ENCODE measurements around the gene CELF2. TPM values are rescaled to one million over a fixed set of nuclear protein-coding genes. Genes with fewer than 3 reads are reported as not detected.

Gene CELF2
- total RNA-seq, 1 donor from 2014 or later = 31.8 TPM

DNA sequence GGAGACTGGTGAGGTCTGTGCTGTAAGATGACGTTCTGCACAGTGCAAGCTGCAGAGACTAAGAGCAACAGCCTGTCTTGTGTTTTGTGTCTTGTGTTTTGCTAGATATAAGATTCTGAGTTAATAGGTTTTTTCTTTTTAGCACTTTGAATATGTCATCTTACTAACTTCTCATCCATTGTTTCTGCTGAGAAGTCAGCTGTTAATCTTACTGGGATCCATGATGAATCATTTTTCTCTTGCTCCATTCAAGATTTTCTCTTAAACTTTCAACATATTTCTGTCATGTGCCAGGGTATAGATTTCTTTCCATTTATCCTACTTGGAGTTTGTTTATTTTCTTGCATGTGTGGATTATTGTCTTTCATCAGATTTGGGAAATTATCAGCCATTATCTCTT lies 290.3 kb downstream of the CELF2 start:
- Histone ChIP-seq H3K4me1 (ENCODE audit: control insufficient read depth in 3 of 3, insufficient read depth in 3 of 3, low read length in 3 of 3) (no peaks in the 10 kb centered on the region), H3K27ac (ENCODE audit: low read depth, low read length) (no peak overlapping the region), H3K9me3 (ENCODE audit: control insufficient read depth in 3 of 3, low read length in 3 of 3) (peaks cover 2 to 5% (median 3%) of the 10 kb centered on the region in 3 donors), H3K36me3 (ENCODE audit: control insufficient read depth in 3 of 3, insufficient read depth in 3 of 3, low read length in 3 of 3) (peaks cover 6 to 48% (median 15%) of the 10 kb centered on the region in 3 donors), H3K9ac (ENCODE audit: low read depth in 1 of 3, low read length in 3 of 3) (no peak overlapping the region), H3K4me3 (ENCODE audit: low read length in 3 of 3) (no peak overlapping the region), H3K27me3 (ENCODE audit: control insufficient read depth in 3 of 3, insufficient read depth in 3 of 3, low read length in 3 of 3) (no peaks in the 10 kb centered on the region)

DNA sequence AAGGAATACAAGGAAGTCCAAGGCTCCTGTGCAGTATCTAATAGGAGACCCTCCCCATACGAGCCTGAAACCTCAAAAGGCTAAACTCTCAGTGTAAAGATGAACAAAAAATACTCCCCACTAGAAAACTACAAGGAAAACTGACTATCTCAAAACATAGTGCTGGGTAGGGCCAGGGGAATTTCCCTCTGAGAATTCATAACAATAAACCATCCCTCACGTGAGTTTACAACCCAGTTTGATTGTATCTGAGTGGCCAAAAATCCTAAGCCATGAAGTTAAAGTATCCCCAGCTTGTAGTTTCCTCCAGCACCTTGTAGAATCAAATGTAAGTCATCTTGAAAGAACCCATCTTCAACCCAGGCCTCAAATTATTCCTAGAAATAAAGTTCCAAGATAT lies 293.4 kb downstream of the CELF2 start:
- Histone ChIP-seq H3K27ac (ENCODE audit: low read depth, low read length) (no peak overlapping the region), H3K27me3 (ENCODE audit: control insufficient read depth in 3 of 3, insufficient read depth in 3 of 3, low read length in 3 of 3) (no peaks in the 10 kb centered on the region), H3K9ac (ENCODE audit: low read depth in 1 of 3, low read length in 3 of 3) (no peak overlapping the region), H3K36me3 (ENCODE audit: control insufficient read depth in 3 of 3, insufficient read depth in 3 of 3, low read length in 3 of 3) (peaks cover 10 to 43% (median 18%) of the 10 kb centered on the region in 3 donors), H3K9me3 (ENCODE audit: control insufficient read depth in 3 of 3, low read length in 3 of 3) (peaks cover 2 to 5% (median 3%) of the 10 kb centered on the region in 3 donors), H3K4me3 (ENCODE audit: low read length in 3 of 3) (no peak overlapping the region), H3K4me1 (ENCODE audit: control insufficient read depth in 3 of 3, insufficient read depth in 3 of 3, low read length in 3 of 3) (no peaks in the 10 kb centered on the region)

DNA sequence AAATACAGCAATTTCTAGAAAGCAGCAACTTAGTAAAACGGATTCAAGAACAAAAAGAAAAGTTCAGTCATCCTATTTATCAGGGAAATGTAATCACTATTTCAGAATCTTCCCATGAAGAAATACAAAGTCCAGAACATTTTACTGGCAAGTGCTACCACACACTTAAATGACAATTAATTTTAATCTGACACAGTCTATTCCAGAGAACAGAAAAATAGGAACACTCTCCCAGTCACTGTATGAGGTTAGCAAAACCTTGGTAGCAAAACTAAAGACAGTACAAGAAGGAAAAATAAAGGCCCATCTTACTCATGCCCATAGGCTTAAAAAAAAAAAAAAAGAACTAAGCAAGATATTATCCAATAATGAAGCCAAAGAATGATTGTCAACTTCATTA lies 295.8 kb downstream of the CELF2 start:
- H3K4me1 ChIP-seq (ENCODE audit: control insufficient read depth in 3 of 3, insufficient read depth in 3 of 3, low read length in 3 of 3) = no peaks in the 10 kb centered on the region
- H3K27ac ChIP-seq (ENCODE audit: low read depth, low read length) = no peak overlapping the region
- H3K36me3 ChIP-seq (ENCODE audit: control insufficient read depth in 3 of 3, insufficient read depth in 3 of 3, low read length in 3 of 3) = peaks cover 13 to 36% (median 18%) of the 10 kb centered on the region in 3 donors
- no peaks in the 10 kb centered on the region for H3K27me3 ChIP-seq (ENCODE audit: control insufficient read depth in 3 of 3, insufficient read depth in 3 of 3, low read length in 3 of 3)
- H3K9me3 ChIP-seq (ENCODE audit: control insufficient read depth in 3 of 3, low read length in 3 of 3) = no peaks in the 10 kb centered on the region
- H3K4me3 ChIP-seq (ENCODE audit: low read length in 3 of 3) = no peak overlapping the region
- H3K9ac ChIP-seq (ENCODE audit: low read depth in 1 of 3, low read length in 3 of 3) = no peak overlapping the region

DNA sequence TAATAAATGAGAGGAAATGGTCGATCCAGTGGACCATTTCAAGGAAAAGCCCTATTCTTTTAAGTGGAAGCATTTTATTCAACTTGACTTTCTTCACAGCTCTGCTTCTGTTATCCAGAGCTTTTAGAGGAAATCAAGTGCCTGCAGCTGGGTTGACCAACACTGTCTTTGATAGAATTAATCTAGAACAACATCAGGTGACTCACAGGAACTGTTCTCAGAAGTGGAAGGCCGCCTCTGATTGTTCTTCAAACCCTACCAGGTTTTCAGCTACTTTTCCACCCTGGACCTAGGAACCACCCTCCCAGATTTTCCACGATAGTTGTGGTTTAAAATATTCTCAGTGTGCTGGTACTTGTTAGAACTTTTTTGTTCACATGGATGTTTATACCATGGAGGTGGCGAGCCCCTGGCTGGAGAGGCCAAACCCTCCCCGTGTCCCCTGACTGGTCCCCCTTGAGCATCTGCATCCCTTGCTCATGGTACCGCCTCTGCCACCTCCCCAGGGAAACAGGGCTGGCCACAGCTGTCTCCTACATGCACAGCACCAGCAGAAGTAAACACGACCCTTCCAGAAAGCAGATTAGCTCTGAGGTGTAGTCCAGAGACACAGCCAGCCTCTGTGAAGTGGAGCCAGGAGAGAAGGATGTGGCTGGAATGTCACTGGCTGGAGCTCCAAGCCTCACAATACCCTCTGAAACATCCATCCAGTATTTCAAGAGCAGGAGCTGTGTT lies 300.4 kb downstream of the CELF2 start:
- Histone ChIP-seq H3K9me3 (ENCODE audit: control insufficient read depth in 3 of 3, low read length in 3 of 3) (no peaks in the 10 kb centered on the region), H3K9ac (ENCODE audit: low read depth in 1 of 3, low read length in 3 of 3) (no peak overlapping the region), H3K36me3 (ENCODE audit: control insufficient read depth in 3 of 3, insufficient read depth in 3 of 3, low read length in 3 of 3) (peaks cover 18 to 47% (median 41%) of the 10 kb centered on the region in 3 donors), H3K27me3 (ENCODE audit: control insufficient read depth in 3 of 3, insufficient read depth in 3 of 3, low read length in 3 of 3) (no peaks in the 10 kb centered on the region), H3K27ac (ENCODE audit: low read depth, low read length) (no peak overlapping the region), H3K4me3 (ENCODE audit: low read length in 3 of 3) (no peak overlapping the region), H3K4me1 (ENCODE audit: control insufficient read depth in 3 of 3, insufficient read depth in 3 of 3, low read length in 3 of 3) (no peaks in the 10 kb centered on the region)

DNA sequence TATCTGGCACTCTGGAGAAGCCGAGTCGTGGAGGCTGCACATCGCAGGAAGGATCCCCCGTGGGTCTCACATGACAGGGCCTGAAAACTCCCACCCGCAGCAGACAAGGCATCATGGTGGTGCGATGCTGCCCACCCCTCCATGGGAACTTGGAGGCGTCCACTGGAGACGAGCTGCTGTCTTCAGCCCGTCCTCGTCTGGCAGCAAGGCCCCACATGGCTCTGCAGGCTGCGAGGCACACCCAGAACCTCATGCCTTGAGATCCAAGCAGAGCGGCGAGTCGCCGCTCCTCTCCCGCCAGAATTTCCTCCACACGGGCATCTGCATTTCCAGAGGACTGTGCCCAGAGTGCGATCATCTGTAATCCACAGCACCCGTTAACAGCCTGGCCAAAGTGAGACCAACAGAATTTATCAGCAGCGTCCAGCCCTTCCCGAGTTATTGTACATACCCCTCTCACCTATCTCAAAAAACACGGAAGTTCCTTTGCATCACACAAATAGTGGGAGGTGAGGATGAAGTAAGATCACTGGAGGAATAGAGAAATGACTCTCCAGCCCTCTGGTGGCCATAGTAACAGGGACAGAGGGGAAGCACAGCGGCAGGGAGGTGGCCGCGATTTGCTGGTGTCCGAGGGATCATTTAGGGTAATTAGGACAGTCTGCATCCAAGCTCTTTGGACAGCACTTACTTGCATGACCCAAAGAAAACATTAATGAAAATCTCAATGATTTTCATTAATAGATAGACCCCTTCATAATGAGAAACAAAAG lies 301.3 kb downstream of the CELF2 start:
- Histone ChIP-seq H3K4me1 (ENCODE audit: control insufficient read depth in 3 of 3, insufficient read depth in 3 of 3, low read length in 3 of 3) (no peaks in the 10 kb centered on the region), H3K27ac (ENCODE audit: low read depth, low read length) (no peak overlapping the region), H3K27me3 (ENCODE audit: control insufficient read depth in 3 of 3, insufficient read depth in 3 of 3, low read length in 3 of 3) (no peaks in the 10 kb centered on the region), H3K36me3 (ENCODE audit: control insufficient read depth in 3 of 3, insufficient read depth in 3 of 3, low read length in 3 of 3) (peaks cover 18 to 45% (median 41%) of the 10 kb centered on the region in 3 donors), H3K9ac (ENCODE audit: low read depth in 1 of 3, low read length in 3 of 3) (no peak overlapping the region), H3K4me3 (ENCODE audit: low read length in 3 of 3) (no peak overlapping the region), H3K9me3 (ENCODE audit: control insufficient read depth in 3 of 3, low read length in 3 of 3) (no peaks in the 10 kb centered on the region)

DNA sequence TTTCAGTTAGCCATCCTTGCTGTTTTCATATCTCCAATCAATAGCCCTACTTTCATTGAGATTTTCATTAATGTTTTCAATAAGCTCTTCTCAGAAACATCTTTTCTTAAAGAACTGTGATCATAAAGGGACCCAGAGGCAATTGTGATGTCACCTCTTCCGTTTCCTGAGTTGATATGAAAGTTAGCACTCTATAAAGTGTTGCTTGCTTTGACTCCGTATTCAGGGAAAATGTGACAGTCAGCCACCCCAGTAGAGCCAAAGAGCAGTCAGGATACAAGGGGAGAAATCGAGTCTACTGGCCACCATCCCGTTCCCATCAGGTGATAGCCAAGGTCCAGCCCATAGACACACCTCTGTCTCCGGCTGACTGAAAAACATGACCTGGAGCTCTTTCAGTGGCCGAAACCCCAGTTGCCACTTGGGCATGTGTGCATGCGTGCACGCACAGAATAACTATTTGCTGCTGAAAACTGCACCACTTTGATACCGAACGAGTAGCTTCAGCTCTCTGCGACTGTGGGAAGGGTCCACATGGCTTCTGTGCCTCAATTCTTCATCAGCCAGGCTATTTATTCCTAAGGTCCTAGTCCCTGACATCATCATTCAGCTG lies 302.4 kb downstream of the CELF2 start:
- no peak overlapping the region for H3K27ac ChIP-seq (ENCODE audit: low read depth, low read length)
- H3K4me1 ChIP-seq (ENCODE audit: control insufficient read depth in 3 of 3, insufficient read depth in 3 of 3, low read length in 3 of 3) = no peaks in the 10 kb centered on the region
- no peaks in the 10 kb centered on the region for H3K27me3 ChIP-seq (ENCODE audit: control insufficient read depth in 3 of 3, insufficient read depth in 3 of 3, low read length in 3 of 3)
- no peaks in the 10 kb centered on the region for H3K9me3 ChIP-seq (ENCODE audit: control insufficient read depth in 3 of 3, low read length in 3 of 3)
- H3K9ac ChIP-seq (ENCODE audit: low read depth in 1 of 3, low read length in 3 of 3) = no peak overlapping the region
- H3K36me3 ChIP-seq (ENCODE audit: control insufficient read depth in 3 of 3, insufficient read depth in 3 of 3, low read length in 3 of 3) = peaks cover 14 to 43% (median 42%) of the 10 kb centered on the region in 3 donors
- no peak overlapping the region for H3K4me3 ChIP-seq (ENCODE audit: low read length in 3 of 3)

DNA sequence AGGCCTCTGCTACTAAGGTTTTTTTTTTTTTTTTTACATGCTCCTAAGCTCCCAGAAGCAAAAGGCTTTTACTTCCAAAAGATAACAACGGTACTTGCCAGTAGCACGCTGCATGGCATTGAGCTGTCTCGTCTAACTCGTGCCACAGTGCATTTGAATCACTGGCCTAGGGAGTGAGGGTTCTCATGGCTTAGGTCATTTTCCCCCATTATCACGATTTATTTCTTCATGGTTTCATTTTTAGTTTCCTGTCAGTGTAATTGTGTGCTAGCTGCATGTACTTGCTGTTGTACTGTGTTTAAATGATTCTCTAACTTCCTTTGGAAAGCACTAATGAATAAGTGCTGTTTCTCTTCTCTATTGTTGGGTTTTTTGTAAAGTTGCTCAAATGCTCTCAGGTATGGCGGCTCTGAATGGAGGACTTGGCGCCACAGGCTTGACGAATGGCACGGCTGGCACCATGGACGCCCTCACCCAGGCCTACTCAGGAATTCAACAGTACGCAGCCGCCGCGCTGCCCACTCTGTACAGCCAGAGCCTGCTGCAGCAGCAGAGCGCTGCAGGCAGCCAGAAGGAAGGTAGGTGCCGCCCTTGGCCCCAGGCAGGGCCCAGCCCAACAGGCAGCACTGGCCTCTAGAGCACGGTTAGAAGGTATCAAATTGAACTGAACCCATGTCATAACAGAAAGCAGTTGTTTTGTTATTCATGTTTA lies 303.3 kb downstream of the CELF2 start:
- Histone ChIP-seq H3K27ac (ENCODE audit: low read depth, low read length) (no peak overlapping the region), H3K4me1 (ENCODE audit: control insufficient read depth in 3 of 3, insufficient read depth in 3 of 3, low read length in 3 of 3) (no peaks in the 10 kb centered on the region), H3K36me3 (ENCODE audit: control insufficient read depth in 3 of 3, insufficient read depth in 3 of 3, low read length in 3 of 3) (peaks cover 12 to 44% (median 44%) of the 10 kb centered on the region in 3 donors), H3K9ac (ENCODE audit: low read depth in 1 of 3, low read length in 3 of 3) (no peak overlapping the region), H3K4me3 (ENCODE audit: low read length in 3 of 3) (no peak overlapping the region), H3K27me3 (ENCODE audit: control insufficient read depth in 3 of 3, insufficient read depth in 3 of 3, low read length in 3 of 3) (no peaks in the 10 kb centered on the region), H3K9me3 (ENCODE audit: control insufficient read depth in 3 of 3, low read length in 3 of 3) (no peaks in the 10 kb centered on the region)

GRCh38 chr10:11322698-11323097 lies 305.0 kb downstream of the CELF2 start:
- Histone ChIP-seq H3K36me3 (ENCODE audit: control insufficient read depth in 3 of 3, insufficient read depth in 3 of 3, low read length in 3 of 3) (peaks cover 17 to 55% (median 46%) of the 10 kb centered on the region in 3 donors), H3K27me3 (ENCODE audit: control insufficient read depth in 3 of 3, insufficient read depth in 3 of 3, low read length in 3 of 3) (no peaks in the 10 kb centered on the region), H3K9me3 (ENCODE audit: control insufficient read depth in 3 of 3, low read length in 3 of 3) (no peaks in the 10 kb centered on the region)

GRCh38 chr10:11324761-11325321 lies 307.2 kb downstream of the CELF2 start:
- H3K36me3 ChIP-seq (ENCODE audit: control insufficient read depth in 3 of 3, insufficient read depth in 3 of 3, low read length in 3 of 3) = peaks cover 9 to 42% (median 26%) of the 10 kb centered on the region in 3 donors
- no peaks in the 10 kb centered on the region for H3K27me3 ChIP-seq (ENCODE audit: control insufficient read depth in 3 of 3, insufficient read depth in 3 of 3, low read length in 3 of 3)
- H3K9ac ChIP-seq (ENCODE audit: low read depth in 1 of 3, low read length in 3 of 3) = no peak overlapping the region
- no peak overlapping the region for H3K4me3 ChIP-seq (ENCODE audit: low read length in 3 of 3)
- H3K9me3 ChIP-seq (ENCODE audit: control insufficient read depth in 3 of 3, low read length in 3 of 3) = no peaks in the 10 kb centered on the region
- H3K27ac ChIP-seq (ENCODE audit: low read depth, low read length) = no peak overlapping the region
- peaks cover 5 to 9% (median 6%) of the 10 kb centered on the region in 3 donors for H3K4me1 ChIP-seq (ENCODE audit: control insufficient read depth in 3 of 3, insufficient read depth in 3 of 3, low read length in 3 of 3)

More at GRCh38 chr10:11322698-11323097, 305.0 kb downstream of the CELF2 start:
- H3K27ac ChIP-seq (ENCODE audit: low read depth, low read length) = no peak overlapping the region
- H3K9ac ChIP-seq (ENCODE audit: low read depth in 1 of 3, low read length in 3 of 3) = no peak overlapping the region
- no peak overlapping the region for H3K4me3 ChIP-seq (ENCODE audit: low read length in 3 of 3)
- no peaks in the 10 kb centered on the region for H3K4me1 ChIP-seq (ENCODE audit: control insufficient read depth in 3 of 3, insufficient read depth in 3 of 3, low read length in 3 of 3)
